HCT116 (cell line): ENCODE data around the gene DLD. TPM values are rescaled to one million over a fixed set of nuclear protein-coding genes. Genes with fewer than 3 reads are reported as not detected.
A peak's percentile ranks its signal among the peaks of the same experiment; 100 is the strongest.

Experiments used
- ATAC-seq: fragments of 200-7000 bp; cut with Tn5 transposase; 2 replicates; pipeline ENCODE4 v1.9.1; 2020; ENCODE audit warnings: mild to moderate bottlenecking, moderate library complexity
- BruUV-seq: library from RNA; stranded (reverse); fragments of 400-500 nt; replicated peaks from 2 replicates; lab custom pipeline; 2021; lab: Mats Ljungman, UMichigan
- CTCF ChIA-PET: fragments of 300-600 bp; sonication (Branson Sonifier 250); formaldehyde crosslinking; loops from one replicate; lab custom pipeline; 2021; ENCODE audit warnings: antibody characterized with exemption; lab: Charles Lee
- POLR2A ChIA-PET: fragments of 300-600, 350-600 bp; sonication (Branson Sonifier 250); formaldehyde crosslinking; loops from one replicate; lab custom pipeline; 2021; ENCODE audit warnings: antibody characterized with exemption; lab: Charles Lee
- RAD21 ChIA-PET, 2 experiments: fragments of 300-600 bp; sonication (Branson Sonifier 250); formaldehyde crosslinking; loops; one replicate each; lab custom pipeline; 2023; ENCODE audit warnings: low total read pairs in 2 of 2; ENCODE audit not compliant: uncharacterized antibody in 2 of 2, unreplicated experiment in 2 of 2, low non-redundant PET in 1 of 2; lab: Charles Lee
- DNase-seq: peaks from one replicate; pipeline ENCODE4 v3.0.0-alpha.2; 2010; ENCODE audit warnings: low read depth, low spot score
- H2AFZ ChIP-seq: fragments of 200-600 bp; shearing (Covaris generic), sonication (generic); 2 replicates; pipeline ENCODE4 v1.6.1; 2017; ENCODE audit warnings: low read depth, mixed run types, mixed read lengths, antibody characterized with exemption, low read length; ENCODE audit not compliant: poor library complexity, severe bottlenecking
- H3K27ac ChIP-seq: 2 replicates; pipeline ENCODE4 v1.5.1; 2012; ENCODE audit warnings: low read depth, low read length
- H3K27me3 ChIP-seq: fragments of 200-600 bp; sonication (generic); 2 replicates; pipeline ENCODE4 v1.6.1; 2016; ENCODE audit warnings: mixed run types, low read length, mixed read lengths; ENCODE audit not compliant: insufficient read depth
- H3K36me3 ChIP-seq, 2 experiments: fragments of 200-500 bp in 1 of 2; fragments of 200-600 bp in 1 of 2; sonication (Bioruptor generic) in 1 of 2; sonication (generic) in 1 of 2; 2 replicates each; pipeline versions ENCODE4 v1.5.1 to v1.6.1; 2014 to 2016; ENCODE audit warnings: low read length in 2 of 2, inconsistent platforms in 1 of 2, mixed read lengths in 1 of 2, mixed run types in 1 of 2; ENCODE audit not compliant: insufficient read depth in 2 of 2, control insufficient read depth in 1 of 2
- H3K4me1 ChIP-seq, 2 experiments: fragments of 200-600 bp in 1 of 2; sonication (generic) in 1 of 2; 2 replicates each; pipeline versions ENCODE4 v1.5.1 to v1.6.1; 2012 to 2017; ENCODE audit warnings: low read length in 2 of 2, inconsistent platforms in 1 of 2, mild to moderate bottlenecking in 1 of 2, mixed read lengths in 1 of 2, mixed run types in 1 of 2, moderate library complexity in 1 of 2; ENCODE audit not compliant: insufficient read depth in 2 of 2, control insufficient read depth in 1 of 2
- H3K4me2 ChIP-seq: fragments of 200-600 bp; sonication (generic); 2 replicates; pipeline ENCODE4 v1.6.1; 2017; ENCODE audit warnings: mixed run types, low read length, mixed read lengths
- H3K4me3 ChIP-seq, 2 experiments: fragments of 200-600 bp in 1 of 2; sonication (generic) in 1 of 2; replicated peaks in 1 of 2; 2 replicates each; pipeline ENCODE4 v1.5.1; 2011 to 2016; ENCODE audit warnings: low read length in 2 of 2, control low read depth in 1 of 2, low read depth in 1 of 2, mild to moderate bottlenecking in 1 of 2, mixed read lengths in 1 of 2, mixed run types in 1 of 2
- H3K79me2 ChIP-seq: fragments of 200-600 bp; sonication (generic); 2 replicates; pipeline ENCODE4 v1.6.1; 2017; ENCODE audit warnings: mild to moderate bottlenecking, mixed run types, low read length, moderate library complexity, mixed read lengths; ENCODE audit not compliant: insufficient read depth
- H3K9ac ChIP-seq: fragments of 200-600 bp; sonication (generic); 2 replicates; pipeline ENCODE4 v1.6.1; 2016; ENCODE audit warnings: low read length, mixed read lengths
- H3K9me2 ChIP-seq: fragments of 200-600 bp; sonication (generic), shearing (Covaris generic); 2 replicates; pipeline ENCODE4 v1.6.1; 2017; ENCODE audit warnings: mixed run types, mild to moderate bottlenecking, moderate library complexity; ENCODE audit not compliant: insufficient read depth
- H3K9me3 ChIP-seq, 2 experiments: fragments of 200-500 bp in 1 of 2; fragments of 200-600 bp in 1 of 2; sonication (Bioruptor generic) in 1 of 2; sonication (generic) in 1 of 2; 2 replicates each; pipeline ENCODE4 v1.6.1; 2014 to 2017; ENCODE audit warnings: low read length in 2 of 2, mixed read lengths in 2 of 2, inconsistent platforms in 1 of 2, low read depth in 1 of 2, mild to moderate bottlenecking in 1 of 2, mixed run types in 1 of 2, moderate library complexity in 1 of 2; ENCODE audit not compliant: control insufficient read depth in 1 of 2, insufficient read depth in 1 of 2
- H4K20me1 ChIP-seq: fragments of 200-600 bp; sonication (generic), shearing (Covaris generic); 2 replicates; pipeline ENCODE4 v1.6.1; 2017; ENCODE audit warnings: mixed run types, mild to moderate bottlenecking, moderate library complexity; ENCODE audit not compliant: insufficient read depth
- FOSL1 ChIP-seq: IDR thresholded peaks from 2 replicates; pipeline ENCODE4 v1.6.1; 2012; ENCODE audit warnings: low read depth
- RAD21 ChIP-seq: IDR thresholded peaks from 2 replicates; pipeline ENCODE4 v1.6.1; 2012; ENCODE audit warnings: low read depth, mild to moderate bottlenecking
- SP1 ChIP-seq: IDR thresholded peaks from 2 replicates; pipeline ENCODE4 v1.6.1; 2012; ENCODE audit warnings: low read depth
- SRF ChIP-seq: IDR thresholded peaks from 2 replicates; pipeline ENCODE4 v1.6.1; 2012; ENCODE audit warnings: low read depth
- TCF7L2 ChIP-seq: IDR thresholded peaks from 2 replicates; pipeline ENCODE4 v1.7.0; 2011; ENCODE audit warnings: borderline replicate concordance, inconsistent platforms; ENCODE audit not compliant: insufficient read depth, insufficient read length; ENCODE audit errors: extremely low read depth
- intact Hi-C: fragments of 100-400 bp; cut with micrococcal nuclease; formaldehyde crosslinking; loops from 2 replicates; pipeline ENCODE4 v1.10.0; 2022
- total RNA-seq: library from RNA; stranded (reverse); gene quantifications from one replicate; pipeline ENCODE4 v1.2.1, GENCODE V29; 2021; ENCODE audit not compliant: unreplicated experiment
- TF ChIP-seq, protein P1 (sequence below): IDR thresholded peaks from 2 replicates; pipeline ENCODE4 v1.6.1; 2012

The DLD gene
- total RNA-seq, 1 experiment from 2014 or later = 104 TPM

DNA sequence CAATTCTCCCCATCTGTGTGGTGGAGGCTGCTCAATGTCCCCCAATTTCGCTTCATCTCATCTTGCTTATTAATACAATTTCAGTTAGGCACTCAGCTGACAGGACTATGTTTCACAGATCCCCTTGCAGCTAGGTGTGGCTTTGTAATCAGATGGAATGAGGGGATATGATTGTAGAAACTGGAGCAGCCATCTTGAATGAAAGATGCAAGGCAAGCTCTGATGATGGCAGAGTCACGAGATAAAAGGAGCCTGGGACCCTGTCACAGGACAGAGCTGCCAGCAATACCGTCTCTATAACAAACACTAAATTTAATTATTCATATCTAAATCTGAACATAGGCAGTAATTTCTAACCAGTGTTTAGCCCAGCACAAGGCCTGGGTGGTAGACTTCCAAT, 991 bp upstream of the DLD start (continued):
- TF ChIP-seq RAD21 = no peak

DNA sequence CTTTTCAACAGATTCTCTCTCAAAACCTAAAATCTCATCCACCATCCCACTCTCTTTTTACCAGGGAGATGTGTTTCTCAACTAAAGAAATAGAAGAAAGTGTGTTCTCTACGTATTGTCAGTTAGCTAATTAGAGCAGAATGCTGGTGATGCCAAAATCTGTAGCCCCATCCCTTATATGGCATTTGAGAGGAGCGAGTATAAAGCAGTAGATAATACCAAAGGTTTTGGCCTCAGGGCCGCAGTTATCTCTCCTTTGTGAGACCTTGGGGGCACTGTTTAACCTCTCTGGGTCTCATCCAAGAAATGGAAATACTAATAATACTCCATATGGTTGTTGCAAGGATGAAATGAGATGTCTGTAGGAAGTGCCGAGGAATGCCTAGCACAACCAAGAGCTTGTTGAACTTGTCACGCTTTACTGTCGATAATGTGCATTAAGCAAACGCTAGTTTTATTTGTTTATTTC, 456 bp upstream of the DLD start:
- CTCF ChIA-PET = interaction anchor here (1.1 to 1.4 kb wide), 3 partner anchors 10 to 16 kb away, joined by 3 to 4 read pairs (median 3); no protein-coding TSS in a partner anchor
- TF ChIP-seq SP1 = no peak
- TF ChIP-seq FOSL1 = no peak
- TF ChIP-seq RAD21 = no peak
- no peak for TF ChIP-seq TCF7L2
- TF ChIP-seq, protein P1, sequence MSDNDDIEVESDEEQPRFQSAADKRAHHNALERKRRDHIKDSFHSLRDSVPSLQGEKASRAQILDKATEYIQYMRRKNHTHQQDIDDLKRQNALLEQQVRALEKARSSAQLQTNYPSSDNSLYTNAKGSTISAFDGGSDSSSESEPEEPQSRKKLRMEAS = no peak
- TF ChIP-seq SRF = peak; percentile 93
- BruUV-seq = TSS peak; percentile 98
- Histone ChIP-seq H2AFZ (peak overlapping the region; percentile 84), H3K9me3 (no peaks in the 10 kb centered on the region), H3K4me2 (peak overlapping the region; percentile 89), H3K36me3 (peaks cover 5 to 10% of the 10 kb centered on the region in 2 experiments; a peak in 3 of 4 replicates), H3K79me2 (peaks cover 44% of the 10 kb centered on the region), H3K9ac (peak overlapping the region; percentile 76), H3K27ac (no peak overlapping the region), H3K4me1 (peaks cover 4 to 15% of the 10 kb centered on the region in 2 experiments; a peak in 3 of 4 replicates), H3K4me3 (peak overlapping the region; percentile 64 to 77), H3K9me2 (no peaks in the 10 kb centered on the region), H4K20me1 (no peaks in the 10 kb centered on the region), H3K27me3 (no peaks in the 10 kb centered on the region)
- intact Hi-C loops = no loop called here
- RAD21 ChIA-PET = no interaction called here
- peak; percentile 15 for ATAC-seq
- POLR2A ChIA-PET = interaction anchor here (1.2 to 2.6 kb wide), 2 partner anchors 9 to 10 kb away, joined by 3 to 9 read pairs; no protein-coding TSS in a partner anchor
- no peak for DNase-seq
